Mesothelial cell of epicardium (in vitro differentiated cells): Measurements from ENCODE around the gene NFATC1. TPM values are rescaled to one million over a fixed set of nuclear protein-coding genes. Genes with fewer than 3 reads are reported as not detected.

Experiments used
- DNase-seq, 2 experiments: peaks; one replicate each; pipeline ENCODE4 v3.0.0; 2021; ENCODE audit warnings: low spot score in 2 of 2; ENCODE audit not compliant: unreplicated experiment in 2 of 2
- H3K27ac Mint-ChIP-seq: 2 replicates; pipeline ENCODE4 v1.8.0; 2021; ENCODE audit warnings: mixed read lengths
- H3K27me3 Mint-ChIP-seq: 2 replicates; pipeline ENCODE4 v1.8.0; 2021; ENCODE audit warnings: low read depth, mixed read lengths
- H3K36me3 Mint-ChIP-seq: 2 replicates; pipeline ENCODE4 v1.8.0; 2021; ENCODE audit warnings: mixed read lengths
- H3K4me1 Mint-ChIP-seq: 2 replicates; pipeline ENCODE4 v1.8.0; 2021; ENCODE audit warnings: mixed read lengths
- H3K4me3 Mint-ChIP-seq: 2 replicates; pipeline ENCODE4 v1.8.0; 2021; ENCODE audit warnings: mild to moderate bottlenecking, moderate library complexity, mixed read lengths
- H3K9me3 Mint-ChIP-seq: 2 replicates; pipeline ENCODE4 v1.8.0; 2021; ENCODE audit warnings: mixed read lengths
- CTCF ChIP-seq: fragments of 200-600 bp; sonication (generic); IDR thresholded peaks from one replicate; pipeline ENCODE4 v1.5.0; 2021; ENCODE audit warnings: antibody characterized with exemption; ENCODE audit not compliant: unreplicated experiment
- total RNA-seq: library from RNA; stranded (reverse); gene quantifications from 3 replicates; pipeline ENCODE4 v1.2.1, GENCODE V29; 2021

NFATC1 gene
- total RNA-seq, 1 donor from 2014 or later, result 13.4 TPM

DNA sequence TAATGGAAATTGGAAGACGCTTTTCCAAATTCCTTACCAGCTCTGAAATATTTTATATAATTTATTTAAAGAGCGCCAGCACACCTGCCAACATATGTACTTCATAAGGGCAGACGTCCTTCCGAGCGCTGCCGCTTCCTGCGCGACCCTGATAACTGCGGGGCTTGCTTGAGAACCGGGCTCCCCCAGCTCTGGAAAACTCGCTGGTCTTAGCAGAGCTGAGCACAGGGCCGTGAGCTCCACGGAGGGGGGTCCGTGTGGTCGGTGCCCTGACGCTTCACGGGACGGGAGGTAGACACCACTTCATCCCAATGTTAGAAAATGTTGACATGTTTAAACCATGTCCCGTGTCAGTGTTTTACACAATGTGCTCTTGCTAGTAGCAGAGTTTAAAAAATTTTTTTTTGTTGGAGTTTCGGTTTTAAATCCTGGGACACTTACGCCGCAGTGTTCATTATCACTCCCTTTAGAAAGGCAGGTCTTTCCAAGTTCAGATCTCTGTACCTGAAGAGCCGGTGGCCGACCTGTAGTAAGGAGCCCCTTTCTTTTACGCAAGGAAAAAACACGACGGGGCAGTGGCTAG lies 1.6 kb downstream of the NFATC1 start:
- H3K9me3 Mint-ChIP-seq, result no peaks in the 10 kb centered on the region
- H3K27ac Mint-ChIP-seq, result no peak overlapping the region
- peaks cover 60% of the 10 kb centered on the region for H3K27me3 Mint-ChIP-seq
- no peak for TF ChIP-seq CTCF
- no peak for DNase-seq
- no peak overlapping the region for H3K4me3 Mint-ChIP-seq
- H3K36me3 Mint-ChIP-seq, result no peaks in the 10 kb centered on the region
- H3K4me1 Mint-ChIP-seq, result peaks cover 20% of the 10 kb centered on the region

DNA sequence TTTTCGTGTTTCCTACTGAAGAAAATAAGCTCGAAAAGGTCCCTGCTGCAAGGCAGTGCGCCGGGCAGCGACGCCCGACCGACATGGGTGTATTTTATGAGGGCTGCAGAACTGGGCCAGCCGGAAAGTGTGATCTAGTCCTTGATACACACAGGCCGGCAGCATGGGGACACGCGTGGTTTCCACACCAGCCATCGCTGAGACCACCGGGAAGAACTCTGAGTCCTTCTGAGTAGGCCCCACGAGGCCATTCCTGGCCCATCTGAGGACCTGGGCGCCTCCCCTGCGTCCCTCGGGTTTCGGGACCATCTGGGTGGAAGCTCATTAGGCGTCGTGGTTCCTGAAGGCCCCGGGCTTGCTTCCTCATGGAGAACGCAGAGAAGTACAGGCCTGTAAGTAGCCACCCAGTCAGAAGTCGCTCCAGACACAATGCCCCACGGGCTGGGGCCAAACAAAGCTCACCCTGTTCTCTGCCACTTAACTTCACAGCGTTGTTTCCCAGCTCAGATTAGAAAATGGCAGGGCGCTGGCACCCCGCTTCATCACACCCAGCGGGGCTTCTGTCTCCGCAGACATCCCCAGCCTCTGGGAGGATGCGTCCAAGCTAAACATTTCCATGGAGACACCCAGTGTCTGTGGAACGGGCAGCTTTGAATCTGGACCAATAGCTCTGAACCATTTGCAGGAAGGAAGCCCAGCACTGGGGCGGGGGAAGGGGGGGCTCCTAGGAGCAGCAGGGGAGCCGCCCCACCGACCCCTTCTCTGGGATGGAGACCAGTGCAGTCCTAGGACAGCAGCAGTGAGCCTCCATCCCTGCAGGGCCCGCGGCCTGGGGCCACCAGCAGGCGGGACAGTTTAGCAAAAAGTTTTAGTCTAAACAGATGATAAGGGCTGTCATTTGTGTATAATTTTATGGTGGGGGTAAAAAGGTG lies 2.4 kb downstream of the NFATC1 start:
- Mint-ChIP-seq H3K27ac (no peak overlapping the region), H3K9me3 (no peaks in the 10 kb centered on the region), H3K36me3 (no peaks in the 10 kb centered on the region), H3K27me3 (peaks cover 52% of the 10 kb centered on the region), H3K4me1 (peaks cover 21% of the 10 kb centered on the region), H3K4me3 (peak overlapping the region; percentile 59)
- no peak for TF ChIP-seq CTCF
- DNase-seq, result no peak

GRCh38 chr18:79399275-79400081 lies 3.7 kb downstream of the NFATC1 start:
- DNase-seq, result no peak
- TF ChIP-seq CTCF, result no peak
- no peaks in the 10 kb centered on the region for H3K36me3 Mint-ChIP-seq
- peak overlapping the region; percentile 59 for H3K4me3 Mint-ChIP-seq
- peaks cover 26% of the 10 kb centered on the region for H3K4me1 Mint-ChIP-seq
- no peak overlapping the region for H3K27ac Mint-ChIP-seq
- no peaks in the 10 kb centered on the region for H3K9me3 Mint-ChIP-seq
- peaks cover 45% of the 10 kb centered on the region for H3K27me3 Mint-ChIP-seq

- DNase-seq, result no peak
- peaks cover 40% of the 10 kb centered on the region for H3K27me3 Mint-ChIP-seq
- TF ChIP-seq CTCF, result no peak
- H3K9me3 Mint-ChIP-seq, result no peaks in the 10 kb centered on the region
- H3K4me3 Mint-ChIP-seq, result no peak overlapping the region
- H3K4me1 Mint-ChIP-seq, result peaks cover 30% of the 10 kb centered on the region
- no peak overlapping the region for H3K27ac Mint-ChIP-seq
- H3K36me3 Mint-ChIP-seq, result no peaks in the 10 kb centered on the region
Observed at GRCh38 chr18:79400091-79400590, 4.4 kb downstream of the NFATC1 start.

DNA sequence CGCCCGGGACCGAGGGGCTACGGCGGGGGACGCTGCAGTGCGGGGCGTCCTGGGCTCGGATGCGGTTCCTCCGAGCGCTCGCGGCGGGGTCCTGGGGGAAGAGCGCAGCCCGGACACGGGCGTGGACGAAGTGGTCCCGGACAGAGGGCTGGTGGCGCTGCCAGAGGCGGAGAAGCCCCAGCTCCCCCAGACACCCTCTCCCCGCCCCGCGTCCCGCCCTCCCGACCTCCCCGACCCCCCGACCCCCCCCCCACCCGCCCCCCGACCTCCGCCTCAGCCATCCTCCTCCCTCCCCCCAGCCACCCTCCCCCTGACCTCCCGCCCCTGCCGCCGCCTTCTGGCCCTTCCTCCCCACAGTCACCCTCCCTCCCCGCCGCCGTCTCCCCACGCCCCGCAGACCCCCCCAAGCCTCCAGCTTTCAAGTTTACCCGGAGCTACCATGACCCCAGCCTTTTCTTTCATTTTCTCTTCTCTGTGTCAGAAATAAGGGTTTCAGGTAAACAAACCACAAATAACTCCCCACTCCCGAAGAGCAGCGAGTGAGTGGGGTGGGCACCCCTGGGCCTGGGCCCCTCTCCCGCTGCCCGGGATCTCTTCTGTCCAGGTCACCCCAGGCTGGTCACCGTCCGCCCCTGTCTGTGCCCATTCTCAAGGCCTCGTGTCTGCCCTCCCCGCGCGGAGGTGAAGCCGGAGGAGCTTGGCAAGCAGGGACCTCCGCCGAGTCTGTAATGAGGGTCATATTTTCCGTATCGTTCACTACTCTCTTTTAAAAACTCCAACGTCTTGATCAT lies 5.1 kb downstream of the NFATC1 start:
- no peak for DNase-seq
- Mint-ChIP-seq H3K9me3 (no peaks in the 10 kb centered on the region), H3K4me3 (peak overlapping the region; percentile 75), H3K27ac (peak overlapping the region; percentile 82), H3K4me1 (peaks cover 33% of the 10 kb centered on the region), H3K27me3 (peaks cover 39% of the 10 kb centered on the region), H3K36me3 (no peaks in the 10 kb centered on the region)
- TF ChIP-seq CTCF, result no peak
